B cell (primary cell): ENCODE data around the gene TIAM1. TPM values are rescaled to one million over a fixed set of nuclear protein-coding genes. Genes with fewer than 3 reads are reported as not detected.

Experiments
- ATAC-seq: fragments of 200-7000 bp; cut with Tn5 transposase; one replicate; pipeline ENCODE4 v1.10.0; 2021; ENCODE audit warnings: low read depth, mild to moderate bottlenecking, moderate number of reproducible peaks, moderate library complexity
- CTCF ChIA-PET: fragments of 350-600 bp; sonication (Branson Sonifier 250); formaldehyde crosslinking; loops from one replicate; lab custom pipeline; 2021; ENCODE audit warnings: antibody characterized with exemption, inconsistent platforms; lab: Charles Lee
- POLR2A ChIA-PET: fragments of 350-600 bp; sonication (Branson Sonifier 250); formaldehyde crosslinking; loops from one replicate; lab custom pipeline; 2021; ENCODE audit warnings: antibody characterized with exemption; lab: Charles Lee
- DNase-seq: peaks from one replicate; pipeline ENCODE4 v3.0.0; 2013
- H2AFZ ChIP-seq: 2 replicates; pipeline ENCODE4 v1.6.1; 2012; ENCODE audit warnings: mild to moderate bottlenecking, low read depth, low read length; ENCODE audit not compliant: insufficient read depth, poor library complexity, severe bottlenecking
- H3K27ac ChIP-seq, 2 donors: 1 replicate in 1 of 2; 2 replicates in 1 of 2; pipeline ENCODE4 v1.5.1; 2012 to 2013; ENCODE audit warnings: low read length in 2 of 2, mild to moderate bottlenecking in 2 of 2, moderate library complexity in 1 of 2
- H3K27me3 ChIP-seq, 4 experiments: fragments of 200-600 bp in 1 of 4; sonication (generic) in 1 of 4; replicated peaks in 1 of 4; 1 replicate in 2 of 4; 2 replicates in 2 of 4; pipeline versions ENCODE4 v1.6.1 to v1.7.0; 2013 to 2016; ENCODE audit warnings: low read length in 3 of 4, mild to moderate bottlenecking in 2 of 4, mixed read lengths in 1 of 4, moderate library complexity in 1 of 4; ENCODE audit not compliant: insufficient read depth in 4 of 4, control insufficient read depth in 3 of 4; ENCODE audit errors: control extremely low read depth in 1 of 4
- H3K36me3 ChIP-seq, 2 experiments: replicated peaks in 1 of 2; 1 replicate in 1 of 2; 2 replicates in 1 of 2; pipeline versions ENCODE4 v1.6.1 to v1.7.1; 2013; ENCODE audit warnings: low read length in 1 of 2; ENCODE audit not compliant: insufficient read depth in 2 of 2, control insufficient read depth in 1 of 2; ENCODE audit errors: control extremely low read depth in 1 of 2, extremely low read depth in 1 of 2
- H3K4me1 ChIP-seq, 2 donors: fragments of 200-600 bp in 1 of 2; sonication (generic) in 1 of 2; 1 replicate in 1 of 2; 2 replicates in 1 of 2; pipeline versions ENCODE4 v1.5.1 to v1.6.1; 2013 to 2017; ENCODE audit warnings: low read length in 2 of 2; ENCODE audit not compliant: control insufficient read depth in 2 of 2, insufficient read depth in 2 of 2
- H3K4me2 ChIP-seq: replicated peaks from 2 replicates; pipeline ENCODE3; 2012; ENCODE audit warnings: mild to moderate bottlenecking, low read depth, low read length; ENCODE audit not compliant: poor library complexity, severe bottlenecking
- H3K4me3 ChIP-seq, 5 experiments: fragments of 200-600 bp in 1 of 5; sonication (generic) in 1 of 5; 1 replicate in 3 of 5; 2 replicates in 2 of 5; pipeline versions ENCODE4 v1.5.1 to v1.7.0; 2011 to 2016; ENCODE audit warnings: low read length in 4 of 5, mild to moderate bottlenecking in 4 of 5, low read depth in 2 of 5, control low read depth in 1 of 5, moderate library complexity in 1 of 5; ENCODE audit not compliant: insufficient read depth in 1 of 5; ENCODE audit errors: control extremely low read depth in 1 of 5, extremely low read depth in 1 of 5
- H3K79me2 ChIP-seq: fragments of 200-600 bp; sonication (generic); one replicate; pipeline ENCODE4 v1.6.0; 2016; ENCODE audit warnings: low read length; ENCODE audit not compliant: control insufficient read depth, insufficient read depth
- H3K9ac ChIP-seq: fragments of 200-600 bp; sonication (generic); 2 replicates; pipeline ENCODE4 v1.6.1; 2017; ENCODE audit warnings: mild to moderate bottlenecking, low read length, moderate library complexity
- H3K9me3 ChIP-seq, 3 donors: one replicate each; pipeline versions ENCODE4 v1.6.1 to v1.7.1; 2013; ENCODE audit warnings: low read length in 2 of 3; ENCODE audit not compliant: control insufficient read depth in 2 of 3, insufficient read depth in 1 of 3; ENCODE audit errors: control extremely low read depth in 1 of 3
- H4K20me1 ChIP-seq: 2 replicates; pipeline ENCODE4 v1.6.0; 2012; ENCODE audit warnings: mild to moderate bottlenecking, low read length; ENCODE audit not compliant: insufficient read depth, control insufficient read depth, poor library complexity, severe bottlenecking
- H3K27ac Mint-ChIP-seq: one replicate; pipeline ENCODE4 v1.8.0; 2021; ENCODE audit warnings: mixed read lengths
- H3K27me3 Mint-ChIP-seq: one replicate; pipeline ENCODE4 v1.8.0; 2021; ENCODE audit warnings: mixed read lengths
- H3K4me1 Mint-ChIP-seq: one replicate; pipeline ENCODE4 v1.8.0; 2021; ENCODE audit warnings: mixed read lengths
- H3K4me3 Mint-ChIP-seq: one replicate; pipeline ENCODE4 v1.8.0; 2021; ENCODE audit warnings: mixed read lengths
- H3K9me3 Mint-ChIP-seq: one replicate; pipeline ENCODE4 v1.8.0; 2022; ENCODE audit warnings: mixed read lengths; ENCODE audit not compliant: insufficient read depth
- EZH2 ChIP-seq: IDR thresholded peaks from 2 replicates; pipeline ENCODE4 v1.6.1; 2012; ENCODE audit warnings: borderline replicate concordance, low read depth, mild to moderate bottlenecking, moderate library complexity, low read length; ENCODE audit not compliant: insufficient read depth, poor library complexity, severe bottlenecking
- WGBS: methylation state at CpG from one replicate; pipeline ENCODE4 v1.1.5; 2013; ENCODE audit warnings: missing lambda C conversion rate; ENCODE audit not compliant: insufficient coverage; 5-methylcytosine and 5-hydroxymethylcytosine counted together
- intact Hi-C: fragments of 100-400 bp; cut with micrococcal nuclease; formaldehyde crosslinking; loops from one replicate; pipeline ENCODE4 v1.10.0; 2022
- polyA plus RNA-seq: library from polyadenylated mRNA; depleted of rRNA; stranded (reverse); fragments of >200 nt; gene quantifications from 2 replicates; pipeline ENCODE4 v1.2.3, GENCODE V29; 2012
- total RNA-seq, 2 donors: library from RNA; stranded (reverse); fragments of 120-200 nt in 1 of 2; gene quantifications; 1 replicate in 1 of 2; 2 replicates in 1 of 2; pipeline versions ENCODE4 v1.2.3 to v1.2.4, GENCODE V29; 2013 to 2022
- TF ChIP-seq, protein P1 (sequence below): fragments of 200-600 bp; IDR thresholded peaks from one replicate; pipeline ENCODE4 v1.8.0; 2022; ENCODE audit warnings: antibody characterized with exemption, mild to moderate bottlenecking

The TIAM1 gene
- total and polyA plus RNA-seq, 2 donors (not counting 1 experiment from before 2014, with no cell fraction given): 0.51 to 1.0 TPM

DNA sequence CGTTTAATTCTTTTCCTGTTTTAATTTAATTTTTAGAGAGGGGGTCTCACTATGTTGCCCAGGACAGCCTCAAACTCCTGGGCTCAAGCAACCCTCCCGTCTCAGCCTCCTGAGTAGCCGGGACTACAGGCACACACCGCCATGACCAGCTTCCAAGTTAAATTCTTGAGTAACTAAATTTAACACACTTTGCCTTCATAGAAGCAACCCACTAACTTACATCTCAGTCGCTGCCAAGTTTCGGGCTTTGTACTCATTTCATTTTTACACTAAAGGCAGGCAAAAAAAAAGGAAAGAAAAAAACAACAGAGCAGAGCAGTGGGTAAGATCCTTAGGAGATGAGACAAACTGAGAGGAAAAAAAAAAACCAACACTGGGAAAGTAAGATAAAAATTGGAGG is 3.5 kb downstream of the TIAM1 start:
- CTCF ChIA-PET: no interaction called here
- H3K36me3 ChIP-seq: no peaks in the 10 kb centered on the region
- no peak overlapping the region for H3K4me2 ChIP-seq
- H3K27ac Mint-ChIP-seq: no peak overlapping the region
- H3K9ac ChIP-seq: no peak overlapping the region
- H2AFZ ChIP-seq: no peak overlapping the region
- DNase-seq (no peak), ATAC-seq (no peak)
- H3K27me3 ChIP-seq: peaks cover 0 to 17% (median 6%) of the 10 kb centered on the region in 4 experiments
- no peak overlapping the region for H3K4me3 ChIP-seq
- peaks cover 20% of the 10 kb centered on the region for H3K4me1 Mint-ChIP-seq
- H3K27ac ChIP-seq: no peak overlapping the region
- peaks cover 44% of the 10 kb centered on the region for H3K27me3 Mint-ChIP-seq
- TF ChIP-seq, protein P1, sequence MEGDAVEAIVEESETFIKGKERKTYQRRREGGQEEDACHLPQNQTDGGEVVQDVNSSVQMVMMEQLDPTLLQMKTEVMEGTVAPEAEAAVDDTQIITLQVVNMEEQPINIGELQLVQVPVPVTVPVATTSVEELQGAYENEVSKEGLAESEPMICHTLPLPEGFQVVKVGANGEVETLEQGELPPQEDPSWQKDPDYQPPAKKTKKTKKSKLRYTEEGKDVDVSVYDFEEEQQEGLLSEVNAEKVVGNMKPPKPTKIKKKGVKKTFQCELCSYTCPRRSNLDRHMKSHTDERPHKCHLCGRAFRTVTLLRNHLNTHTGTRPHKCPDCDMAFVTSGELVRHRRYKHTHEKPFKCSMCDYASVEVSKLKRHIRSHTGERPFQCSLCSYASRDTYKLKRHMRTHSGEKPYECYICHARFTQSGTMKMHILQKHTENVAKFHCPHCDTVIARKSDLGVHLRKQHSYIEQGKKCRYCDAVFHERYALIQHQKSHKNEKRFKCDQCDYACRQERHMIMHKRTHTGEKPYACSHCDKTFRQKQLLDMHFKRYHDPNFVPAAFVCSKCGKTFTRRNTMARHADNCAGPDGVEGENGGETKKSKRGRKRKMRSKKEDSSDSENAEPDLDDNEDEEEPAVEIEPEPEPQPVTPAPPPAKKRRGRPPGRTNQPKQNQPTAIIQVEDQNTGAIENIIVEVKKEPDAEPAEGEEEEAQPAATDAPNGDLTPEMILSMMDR: no peak
- no peak for TF ChIP-seq EZH2
- H3K9me3 ChIP-seq: peaks cover 0 to 5% (median 0%) of the 10 kb centered on the region in 3 donors
- no peaks in the 10 kb centered on the region for H3K79me2 ChIP-seq
- H3K9me3 Mint-ChIP-seq: no peaks in the 10 kb centered on the region
- 91% methylated on average over 4 of the region's 6 CpGs for WGBS
- intact Hi-C loops: no loop called here
- peaks cover 8 to 9% of the 10 kb centered on the region in 2 donors for H3K4me1 ChIP-seq
- H3K4me3 Mint-ChIP-seq: no peak overlapping the region
- POLR2A ChIA-PET: no interaction called here
- H4K20me1 ChIP-seq: no peaks in the 10 kb centered on the region

DNA sequence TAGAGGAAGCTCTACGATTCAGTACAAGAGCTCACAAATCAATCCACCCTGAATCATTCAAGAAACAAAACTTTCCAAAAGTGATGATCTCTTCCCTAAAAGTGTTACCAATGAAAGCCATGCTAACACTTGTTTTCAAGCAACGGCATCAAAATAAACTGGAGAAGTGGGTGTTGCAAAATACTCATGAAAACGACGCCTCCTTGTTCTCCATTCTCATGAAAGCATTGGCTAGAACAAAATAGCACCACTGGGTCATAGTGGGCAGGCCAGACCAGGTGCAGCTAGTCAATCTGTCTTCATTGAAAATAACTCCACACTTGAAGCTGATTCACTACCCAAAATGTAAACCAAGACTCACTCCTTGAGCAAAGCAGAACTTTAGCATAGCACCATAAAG is 4.3 kb downstream of the TIAM1 start:
- no peaks in the 10 kb centered on the region for H3K36me3 ChIP-seq
- intact Hi-C loops: no loop called here
- no peak for ATAC-seq
- H3K27ac ChIP-seq: no peak overlapping the region
- DNase-seq: no peak
- peaks cover 0 to 17% (median 6%) of the 10 kb centered on the region in 4 experiments for H3K27me3 ChIP-seq
- Mint-ChIP-seq H3K27me3 (peaks cover 38% of the 10 kb centered on the region), H3K4me1 (peaks cover 20% of the 10 kb centered on the region), H3K9me3 (no peaks in the 10 kb centered on the region), H3K4me3 (no peak overlapping the region), H3K27ac (no peak overlapping the region)
- no peak for TF ChIP-seq EZH2
- TF ChIP-seq, protein P1: no peak
- no peaks in the 10 kb centered on the region for H3K79me2 ChIP-seq
- H3K9ac ChIP-seq: no peak overlapping the region
- no peak overlapping the region for H3K4me2 ChIP-seq
- no peak overlapping the region for H2AFZ ChIP-seq
- H3K9me3 ChIP-seq: peaks cover 0 to 5% (median 0%) of the 10 kb centered on the region in 3 donors
- WGBS: 95% methylated on average over 3 of the region's 4 CpGs
- ChIA-PET CTCF (interaction anchor here (0.7 kb wide), 1 partner anchor 241 kb away, joined by 3 read pairs; no protein-coding TSS in a partner anchor), POLR2A (no interaction called here)
- H4K20me1 ChIP-seq: no peaks in the 10 kb centered on the region
- H3K4me1 ChIP-seq: peaks cover 8 to 9% of the 10 kb centered on the region in 2 donors
- no peak overlapping the region for H3K4me3 ChIP-seq
